ENCODE results near the gene NOTCH1. TPM values are rescaled to one million over a fixed set of nuclear protein-coding genes. Genes with fewer than 3 reads are reported as not detected.

The NOTCH1 gene
- total and polyA plus RNA-seq, 2 of the 13 experiments (the other 11 are each of a cell fraction or from before 2014, with no cell fraction given): 0.09 to 0.35 TPM

GRCh38 chr9:136483589-136484152 lies 62.2 kb downstream of the NOTCH1 start (continued):
- TF ChIP-seq ZNF280D (CRISPR knock-in tag; IDR thresholded peaks at IDR 0.05) (no peak), YEATS4 (CRISPR knock-in tag; IDR thresholded peaks at IDR 0.05; ENCODE audit: borderline replicate concordance) (no peak), ZNF780A (CRISPR knock-in tag; IDR thresholded peaks at IDR 0.05) (no peak), ZBTB8A (CRISPR knock-in tag; IDR thresholded peaks at IDR 0.05; ENCODE audit: borderline replicate concordance, low read depth) (no peak), PCBP1 (IDR thresholded peaks at IDR 0.05; ENCODE audit: borderline replicate concordance, low read depth, low read length) (no peak), AHDC1 (CRISPR knock-in tag; IDR thresholded peaks at IDR 0.05; ENCODE audit: borderline replicate concordance) (no peak), IRF2 (CRISPR knock-in tag; IDR thresholded peaks at IDR 0.05) (0 out of 2 replicates have a peak, but pooled peaks have one; percentile 65), KDM6A (CRISPR knock-in tag; IDR thresholded peaks at IDR 0.05; ENCODE audit: low read depth) (no peak), UBTF (CRISPR knock-in tag; IDR thresholded peaks at IDR 0.05) (no peak), SIN3A (IDR thresholded peaks at IDR 0.05; ENCODE audit: borderline replicate concordance, low read depth, low read length) (peak; percentile 92; the same call in 1 of the 2 replicates), ZNF276 (CRISPR knock-in tag; IDR thresholded peaks at IDR 0.05; ENCODE audit: low read depth) (no peak; the same call in 1 of the 2 replicates), SYNCRIP (IDR thresholded peaks at IDR 0.05; ENCODE audit: insufficient read depth, low read depth, low read length) (no peak), TAF15 (IDR thresholded peaks at IDR 0.05; ENCODE audit: low read depth, low read length, poor library complexity, severe bottlenecking) (no peak), SAFB2 (CRISPR knock-in tag; IDR thresholded peaks at IDR 0.05; ENCODE audit: borderline replicate concordance, low read depth) (no peak), ZNF343 (CRISPR knock-in tag; IDR thresholded peaks at IDR 0.05) (no peak), SIX4 (CRISPR knock-in tag; IDR thresholded peaks at IDR 0.05) (no peak)
